Spinal cord (tissue), 10 donors: Measurements from ENCODE around the gene AP1S1. TPM values are rescaled to one million over a fixed set of nuclear protein-coding genes. Genes with fewer than 3 reads are reported as not detected.

Experiments used
- DNase-seq, 6 donors: peaks; one replicate each; pipeline versions ENCODE4 v3.0.0 to v3.0.0-alpha.2; 2013 to 2015; ENCODE audit warnings: low spot score in 6 of 6, low read depth in 4 of 6
- H3K27ac ChIP-seq: one replicate; pipeline ENCODE4 v1.5.1; 2013; ENCODE audit warnings: low read depth, low read length, control low read depth
- H3K27me3 ChIP-seq: one replicate; pipeline ENCODE4 v1.6.1; 2013; ENCODE audit warnings: low read length; ENCODE audit not compliant: control insufficient read depth, insufficient read depth
- H3K36me3 ChIP-seq: one replicate; pipeline ENCODE4 v1.6.1; 2013; ENCODE audit warnings: low read length; ENCODE audit not compliant: control insufficient read depth, insufficient read depth
- H3K4me1 ChIP-seq: one replicate; pipeline ENCODE4 v1.6.1; 2013; ENCODE audit warnings: low read length; ENCODE audit not compliant: control insufficient read depth, insufficient read depth
- H3K4me3 ChIP-seq: one replicate; pipeline ENCODE4 v1.5.1; 2013; ENCODE audit warnings: low read depth, low read length, control low read depth
- H3K9me3 ChIP-seq: one replicate; pipeline ENCODE4 v1.6.1; 2013; ENCODE audit warnings: low read length; ENCODE audit not compliant: control insufficient read depth, insufficient read depth
- WGBS: methylation state at CpG from one replicate; pipeline ENCODE4 v1.1.5; 2013; ENCODE audit warnings: missing lambda C conversion rate; ENCODE audit not compliant: insufficient coverage; 5-methylcytosine and 5-hydroxymethylcytosine counted together
- polyA plus RNA-seq, 2 donors: library from polyadenylated mRNA; unstranded; fragments of 120-200 nt; gene quantifications; one replicate each; pipeline ENCODE4 v1.2.1, GENCODE V29; 2013; ENCODE audit not compliant: insufficient read length in 2 of 2
- total RNA-seq, 2 donors: library from RNA; depleted of rRNA in 1 of 2; stranded (reverse); fragments of 120-200 nt in 1 of 2; fragments of >200 nt in 1 of 2; gene quantifications; one replicate each; pipeline versions ENCODE4 v1.2.3 to v1.2.4, GENCODE V29; 2013 to 2014
- donor health status: healthy.

The AP1S1 gene
- total and polyA plus RNA-seq, 4 donors, result 49.0 to 96.4 (median 84.3) TPM

GRCh38 chr7:101122933-101123702 lies 31.2 kb upstream of the AP1S1 start:
- peaks cover 3% of the 10 kb centered on the region for H3K27me3 ChIP-seq
- H3K27ac ChIP-seq, result no peak overlapping the region
- peaks cover 27% of the 10 kb centered on the region for H3K4me1 ChIP-seq
- 88% methylated on average over 6 of the region's 11 CpGs for WGBS
- H3K9me3 ChIP-seq, result no peaks in the 10 kb centered on the region
- no peaks in the 10 kb centered on the region for H3K36me3 ChIP-seq
- DNase-seq, result no peak
- H3K4me3 ChIP-seq, result no peak overlapping the region

- Histone ChIP-seq H3K27ac (no peak overlapping the region), H3K4me3 (no peak overlapping the region), H3K27me3 (peaks cover 4% of the 10 kb centered on the region), H3K9me3 (no peaks in the 10 kb centered on the region), H3K4me1 (peaks cover 27% of the 10 kb centered on the region), H3K36me3 (no peaks in the 10 kb centered on the region)
- 100% methylated on average over 1 of the region's 3 CpGs for WGBS
- DNase-seq, result no peak
Observed at GRCh38 chr7:101123703-101124068, 30.6 kb upstream of the AP1S1 start.

DNA sequence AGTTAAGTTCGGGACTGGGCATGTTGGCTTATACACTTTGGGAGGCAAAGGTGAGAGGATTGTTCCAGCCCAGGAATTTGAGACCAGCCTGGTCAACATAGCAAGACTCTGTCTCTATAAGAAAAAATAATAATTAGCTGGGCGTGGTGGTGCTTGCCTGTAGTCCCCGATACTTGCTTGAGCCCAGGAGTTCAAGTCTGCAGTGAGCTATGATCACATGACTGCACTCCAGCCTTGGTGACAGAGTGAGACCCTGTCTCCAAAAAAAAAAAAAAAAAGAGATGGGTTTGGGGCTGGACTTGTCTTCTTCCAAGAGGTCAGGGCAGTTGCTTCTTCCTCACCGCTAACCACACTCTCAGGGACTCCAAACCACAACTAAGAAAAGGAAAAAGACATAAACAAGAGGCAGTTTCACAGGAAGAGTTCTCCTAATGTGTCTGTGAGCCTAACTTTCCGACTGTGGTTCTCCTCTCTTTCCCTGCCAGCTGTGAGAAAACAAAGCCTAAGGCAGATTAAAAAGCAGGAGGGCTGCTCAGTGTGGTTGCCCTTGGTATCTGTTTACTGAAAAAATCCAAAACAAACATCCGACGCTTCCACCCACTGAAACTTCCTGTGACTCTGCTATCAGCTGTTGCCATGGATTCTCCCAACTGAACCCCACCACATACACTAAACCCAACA lies 29.8 kb upstream of the AP1S1 start:
- H3K4me1 ChIP-seq, result peaks cover 27% of the 10 kb centered on the region
- peak overlapping the region; percentile 17 for H3K27ac ChIP-seq

DNA sequence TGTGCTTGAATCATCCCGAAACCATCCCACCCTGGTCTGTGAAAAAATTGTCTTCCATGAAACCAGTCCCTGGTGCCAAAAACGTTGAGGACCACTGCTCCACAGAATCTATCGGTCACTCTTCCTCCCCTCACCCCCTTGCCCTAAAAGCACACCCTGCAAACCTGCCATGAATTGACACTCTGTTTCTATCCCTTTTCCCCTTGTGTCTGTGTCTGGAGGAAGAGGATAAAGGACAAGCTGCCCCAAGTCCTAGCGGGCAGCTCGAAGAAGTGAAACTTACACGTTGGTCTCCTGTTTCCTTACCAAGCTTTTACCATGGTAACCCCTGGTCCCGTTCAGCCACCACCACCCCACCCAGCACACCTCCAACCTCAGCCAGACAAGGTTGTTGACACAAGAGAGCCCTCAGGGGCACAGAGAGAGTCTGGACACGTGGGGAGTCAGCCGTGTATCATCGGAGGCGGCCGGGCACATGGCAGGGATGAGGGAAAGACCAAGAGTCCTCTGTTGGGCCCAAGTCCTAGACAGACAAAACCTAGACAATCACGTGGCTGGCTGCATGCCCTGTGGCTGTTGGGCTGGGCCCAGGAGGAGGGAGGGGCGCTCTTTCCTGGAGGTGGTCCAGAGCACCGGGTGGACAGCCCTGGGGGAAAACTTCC lies 28.2 kb upstream of the AP1S1 start:
- no peak overlapping the region for H3K4me3 ChIP-seq
- no peaks in the 10 kb centered on the region for H3K36me3 ChIP-seq
- no peaks in the 10 kb centered on the region for H3K9me3 ChIP-seq
- peaks cover 4% of the 10 kb centered on the region for H3K27me3 ChIP-seq
- peak in 2 of 6 donors; percentile 36 to 66 for DNase-seq
- peaks cover 24% of the 10 kb centered on the region for H3K4me1 ChIP-seq
- H3K27ac ChIP-seq, result peak overlapping the region; percentile 73
- WGBS, result 23% methylated on average over 11 of the region's 15 CpGs

More for the DNA sequence above, 29.8 kb upstream of the AP1S1 start:
- Histone ChIP-seq H3K36me3 (no peaks in the 10 kb centered on the region), H3K27me3 (peaks cover 4% of the 10 kb centered on the region), H3K4me3 (no peak overlapping the region), H3K9me3 (no peaks in the 10 kb centered on the region)
- WGBS, result 61% methylated on average over 4 of the region's 7 CpGs
- peak in 1 of 6 donors; percentile 41 for DNase-seq

GRCh38 chr7:101126651-101127459 lies 27.4 kb upstream of the AP1S1 start, which contains the start of gene SERPINE1:
TSS of gene SERPINE1 (plus strand) at chr7:101127104. CDS start at chr7:101128394, 1,290 bp downstream.
- DNase-seq, result peak in 3 of 6 donors; percentile 29 to 89 (median 71)
- Histone ChIP-seq H3K27ac (peak within 1 kb of the TSS; percentile 73), H3K9me3 (no peaks in the 10 kb centered on the region), H3K4me3 (no peak within 1 kb of the TSS), H3K4me1 (peaks cover 24% of the 10 kb centered on the region), H3K36me3 (no peaks in the 10 kb centered on the region), H3K27me3 (peaks cover 4% of the 10 kb centered on the region)
- WGBS, result 4% methylated on average over 17 of the region's 22 CpGs

GRCh38 chr7:101127460-101128039 lies 26.7 kb upstream of the AP1S1 start:
- DNase-seq, result no peak
- Histone ChIP-seq H3K4me3 (no peak overlapping the region), H3K9me3 (no peaks in the 10 kb centered on the region), H3K27me3 (peaks cover 6% of the 10 kb centered on the region), H3K36me3 (no peaks in the 10 kb centered on the region), H3K4me1 (peaks cover 21% of the 10 kb centered on the region), H3K27ac (no peak overlapping the region)
- 75% methylated on average over 2 of the region's 3 CpGs for WGBS

DNA sequence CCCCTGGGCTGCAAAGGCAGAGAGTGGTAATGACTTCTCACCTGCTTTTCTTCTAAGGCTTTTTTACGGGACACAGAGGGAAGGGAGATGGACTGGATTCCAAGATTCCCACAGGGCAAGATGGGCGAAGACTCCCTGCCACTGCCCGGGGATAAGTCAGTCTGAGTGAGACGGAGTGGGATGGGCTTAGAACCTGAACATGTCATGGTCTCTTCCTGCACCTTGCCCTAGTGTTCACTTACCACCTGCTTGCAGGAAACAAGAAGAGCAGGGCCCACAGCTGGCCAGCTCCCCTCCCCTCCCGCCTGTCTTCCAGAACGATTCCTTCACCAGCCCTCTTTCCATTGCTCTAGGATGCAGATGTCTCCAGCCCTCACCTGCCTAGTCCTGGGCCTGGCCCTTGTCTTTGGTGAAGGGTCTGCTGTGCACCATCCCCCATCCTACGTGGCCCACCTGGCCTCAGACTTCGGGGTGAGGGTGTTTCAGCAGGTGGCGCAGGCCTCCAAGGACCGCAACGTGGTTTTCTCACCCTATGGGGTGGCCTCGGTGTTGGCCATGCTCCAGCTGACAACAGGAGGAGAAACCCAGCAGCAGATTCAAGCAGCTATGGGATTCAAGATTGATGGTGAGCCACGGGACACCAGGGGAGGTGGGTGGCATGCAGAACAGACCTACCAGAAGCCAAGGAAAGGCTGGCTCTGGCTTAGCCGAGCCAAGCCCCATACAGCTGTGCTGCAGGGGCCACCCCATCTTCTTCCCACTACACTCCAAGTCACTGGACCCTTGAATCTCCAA lies 26.0 kb upstream of the AP1S1 start:
- peaks cover 21% of the 10 kb centered on the region for H3K4me1 ChIP-seq
- DNase-seq, result no peak
- WGBS, result 76% methylated on average over 13 of the region's 14 CpGs
- no peaks in the 10 kb centered on the region for H3K9me3 ChIP-seq
- peaks cover 6% of the 10 kb centered on the region for H3K27me3 ChIP-seq
- H3K27ac ChIP-seq, result no peak overlapping the region
- H3K36me3 ChIP-seq, result no peaks in the 10 kb centered on the region
- H3K4me3 ChIP-seq, result no peak overlapping the region

DNA sequence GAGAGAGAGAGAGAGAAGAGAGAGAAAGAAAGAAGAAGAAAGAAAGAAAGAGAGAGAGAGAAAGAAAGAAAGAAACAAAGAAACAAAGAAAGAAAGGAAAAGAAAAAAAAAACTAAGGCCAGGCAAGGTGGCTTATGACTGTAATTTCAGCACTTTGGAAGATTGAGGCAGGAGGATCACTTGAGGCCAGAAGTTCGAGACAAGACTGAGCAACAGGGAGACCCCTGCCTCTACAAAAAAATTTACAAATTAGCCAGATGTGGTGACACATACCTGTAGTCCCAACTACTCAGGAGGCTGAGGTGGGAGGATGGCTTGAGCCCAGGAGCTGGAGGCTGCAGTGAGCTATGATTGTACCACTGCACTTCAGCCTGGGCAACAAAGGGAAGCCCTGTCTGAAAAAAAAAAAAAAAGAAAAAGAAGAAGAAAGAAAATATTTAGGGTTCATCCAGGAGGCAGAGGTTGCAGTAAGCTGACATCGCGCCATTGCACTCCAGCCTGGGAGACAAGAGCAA lies 24.6 kb upstream of the AP1S1 start:
- no peak for DNase-seq
- H3K4me3 ChIP-seq, result no peak overlapping the region
- no peaks in the 10 kb centered on the region for H3K9me3 ChIP-seq
- peaks cover 4% of the 10 kb centered on the region for H3K27me3 ChIP-seq
- WGBS, result 100% methylated on average over 1 of the region's 3 CpGs
- H3K27ac ChIP-seq, result no peak overlapping the region
- peaks cover 27% of the 10 kb centered on the region for H3K4me1 ChIP-seq
- no peaks in the 10 kb centered on the region for H3K36me3 ChIP-seq
